Stimulated activated CD8-positive, alpha-beta memory T cell treated with anti-CD3 and anti-CD28 coated beads, Interleukin-4, amount 100 ng/mL, for 1 hour (primary cell): Measurements from ENCODE around the gene SLC1A6.
"Not testable (repeated sequence)": the region's sequence is repeated elsewhere in the genome, so short reads cannot be mapped to it uniquely, and the experiment has no call there.

ENCODE experiments used
- DNase-seq, 2 donors: peaks; one replicate each; pipeline ENCODE4 v3.0.0-alpha.2; 2020; ENCODE audit warnings: low read depth in 2 of 2, low spot score in 1 of 2

SLC1A6 gene

DNA sequence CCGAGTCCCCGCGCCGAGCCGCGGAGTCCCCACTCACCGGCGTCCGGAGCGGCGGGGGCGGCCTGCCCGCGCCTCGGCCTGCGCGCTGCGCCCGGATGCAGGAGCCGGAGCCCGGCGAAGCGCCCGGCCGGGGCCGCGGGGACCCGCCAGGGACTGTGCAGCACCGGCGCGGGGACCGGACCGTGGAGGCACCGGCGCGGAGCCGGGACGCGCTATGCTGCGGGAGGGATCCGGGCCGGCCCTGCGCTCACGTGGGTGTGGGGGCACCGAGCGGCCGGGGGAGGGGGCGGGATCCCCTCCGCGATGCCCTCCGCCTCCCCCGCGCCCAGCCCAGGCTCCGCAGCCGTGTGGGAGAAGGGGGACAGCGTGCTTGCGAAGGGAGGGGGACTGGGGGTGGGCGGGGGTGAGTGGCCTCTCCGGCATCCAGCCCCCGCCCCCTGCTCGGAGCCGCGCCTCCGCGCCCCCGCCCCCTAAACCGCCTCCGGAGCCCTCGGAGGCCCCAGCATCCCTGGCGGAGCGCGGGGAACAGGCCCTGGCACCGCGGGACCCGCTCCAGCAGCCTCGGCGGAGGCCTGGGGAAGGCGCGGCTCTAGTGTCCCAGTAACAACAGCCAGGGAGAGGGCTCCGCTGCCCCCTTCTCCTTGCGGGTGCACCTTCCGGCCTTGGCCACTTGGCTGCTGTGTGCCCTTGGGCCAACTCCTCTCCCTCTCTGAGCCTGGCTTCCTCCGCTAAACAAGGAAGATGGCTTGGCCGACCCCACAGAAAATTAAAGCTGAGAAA, at the start of gene SLC1A6:
SLC1A6 (minus strand) TSS at position 389 of the 780 bp plus-strand sequence. CDS start 6,954 bp downstream, outside the sequence.
- no peak for DNase-seq

DNA sequence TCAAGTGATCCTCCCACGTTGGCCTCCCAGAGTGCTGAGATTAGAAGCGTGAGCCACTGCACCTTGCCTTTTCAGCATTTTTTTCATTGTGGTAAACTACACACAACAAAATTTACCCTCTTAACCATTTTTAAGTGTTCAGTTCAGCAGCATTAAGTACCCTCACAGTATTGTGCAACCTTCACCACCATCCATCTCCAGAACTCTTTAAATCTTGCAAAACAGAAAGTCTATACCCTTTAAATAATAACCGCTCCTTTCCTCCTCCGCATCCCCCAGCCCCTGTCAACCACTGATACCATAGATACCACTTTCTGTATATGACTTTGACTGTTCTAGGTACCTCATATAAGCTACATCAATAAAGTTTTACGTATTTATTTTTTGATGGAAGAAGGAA, 48.8 kb upstream of the SLC1A6 start:
- no peak for DNase-seq

GRCh38 chr19:15025217-15025616, 45.6 kb upstream of the SLC1A6 start:
- DNase-seq: no peak

GRCh38 chr19:15022752-15023151, 43.1 kb upstream of the SLC1A6 start:
- DNase-seq: no peak

DNA sequence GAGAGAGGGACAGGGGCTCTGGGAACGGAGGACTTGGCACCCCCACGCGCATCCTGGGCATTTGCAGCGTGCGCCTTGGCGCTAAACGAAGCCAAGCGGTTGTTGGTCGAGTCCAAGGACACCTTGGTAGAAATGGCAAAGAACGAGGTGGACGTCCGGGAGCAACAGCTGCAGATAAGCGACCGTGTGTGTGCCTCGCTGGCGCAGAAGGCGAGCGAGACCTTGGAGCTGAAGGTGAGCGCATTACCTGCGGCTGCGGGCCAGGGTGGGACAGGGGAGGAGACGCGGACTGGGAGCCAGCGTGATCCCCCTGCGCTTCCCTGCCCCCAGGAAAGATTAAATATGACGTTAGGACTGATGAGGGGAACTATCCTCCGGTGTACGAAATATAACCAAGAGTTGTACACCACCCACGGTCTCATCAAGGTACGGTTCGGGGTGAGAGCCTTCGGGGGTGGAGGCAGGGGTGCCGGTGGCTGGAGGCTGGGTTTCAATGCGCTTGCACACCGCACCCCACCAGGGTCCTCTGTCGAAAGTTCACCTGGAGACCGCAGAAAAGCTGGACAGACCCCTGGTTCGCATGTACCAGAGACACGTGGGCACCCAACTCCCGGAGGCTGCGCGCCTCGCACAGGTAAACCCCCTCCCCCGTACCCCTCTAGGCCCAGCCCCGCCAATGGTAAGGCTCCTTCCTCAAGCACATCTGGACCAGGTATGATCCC, 41.8 kb upstream of the SLC1A6 start:
- no peak for DNase-seq

GRCh38 chr19:15018836-15019235, 39.2 kb upstream of the SLC1A6 start:
- DNase-seq: not testable (repeated sequence)

DNA sequence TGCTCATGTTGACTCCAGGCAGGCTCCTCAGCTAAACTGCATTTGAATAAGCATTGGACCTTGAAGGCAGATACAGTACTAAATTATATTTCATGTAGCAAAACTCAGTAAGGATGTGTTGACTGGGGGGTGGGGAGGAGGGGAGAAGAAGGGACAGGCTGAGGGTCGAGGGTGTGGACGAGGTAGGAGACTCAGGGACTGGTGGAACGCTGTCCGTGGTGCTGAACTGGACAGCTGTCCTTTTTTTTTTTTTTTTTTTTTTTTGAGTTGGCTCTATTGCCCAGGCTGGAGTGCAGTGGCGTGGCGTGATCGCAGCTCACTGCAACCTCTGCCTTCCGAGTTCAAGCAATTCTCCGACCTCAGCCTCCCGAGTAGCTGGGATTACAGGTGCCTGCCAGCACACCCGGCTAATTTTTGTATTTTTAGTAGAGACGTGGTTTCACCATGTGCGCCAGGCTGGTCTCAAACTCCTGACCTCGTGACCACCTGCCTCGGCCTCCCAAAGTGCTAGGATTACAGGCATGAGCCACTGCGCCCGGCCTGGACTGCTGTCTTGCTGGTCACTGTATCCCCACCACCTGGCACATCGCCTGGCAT, 36.4 kb upstream of the SLC1A6 start:
- DNase-seq: no peak

- no peak for DNase-seq
Measured at GRCh38 chr19:15014579-15014978, 34.9 kb upstream of the SLC1A6 start.

DNA sequence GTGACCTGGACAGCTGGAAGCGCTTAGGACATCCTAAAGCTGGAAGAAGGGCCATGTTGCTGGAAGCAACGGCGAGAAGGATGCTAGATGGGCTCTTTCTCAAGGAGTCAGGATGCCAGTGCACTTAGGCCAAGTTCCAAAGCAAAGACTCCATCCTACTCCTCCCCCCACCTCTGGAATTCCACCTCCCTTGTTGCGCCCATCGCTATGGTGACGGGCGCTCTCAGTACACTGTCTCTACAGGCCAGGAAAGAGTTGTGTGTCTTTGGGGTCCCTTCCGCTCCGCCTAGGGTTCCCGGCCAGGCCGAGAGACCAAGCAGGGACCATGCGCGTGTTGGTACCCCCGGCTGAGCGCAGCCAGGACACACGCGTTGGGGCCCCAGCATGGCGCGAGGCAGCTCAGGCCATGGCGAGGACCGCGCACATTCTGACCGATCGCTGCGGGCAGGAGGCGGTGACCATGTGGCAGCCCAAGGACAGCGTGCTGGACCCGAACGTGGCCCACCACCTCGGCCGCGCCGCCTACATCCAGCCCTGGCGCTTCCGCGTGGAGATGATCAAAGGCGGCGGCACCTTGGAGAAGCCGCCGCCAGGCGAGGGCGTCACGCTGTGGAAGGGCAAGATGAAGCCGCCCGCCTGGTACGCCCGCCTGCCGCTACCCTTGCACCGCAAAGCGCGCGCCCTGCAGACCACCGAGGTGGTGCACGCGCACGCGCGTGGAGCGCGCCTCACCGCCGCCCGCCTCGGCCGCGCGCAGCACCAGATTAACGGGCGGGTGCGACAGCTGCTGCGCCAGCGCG, 31.0 kb upstream of the SLC1A6 start:
- no peak for DNase-seq

GRCh38 chr19:15008308-15008707, 28.6 kb upstream of the SLC1A6 start:
- no peak for DNase-seq

DNA sequence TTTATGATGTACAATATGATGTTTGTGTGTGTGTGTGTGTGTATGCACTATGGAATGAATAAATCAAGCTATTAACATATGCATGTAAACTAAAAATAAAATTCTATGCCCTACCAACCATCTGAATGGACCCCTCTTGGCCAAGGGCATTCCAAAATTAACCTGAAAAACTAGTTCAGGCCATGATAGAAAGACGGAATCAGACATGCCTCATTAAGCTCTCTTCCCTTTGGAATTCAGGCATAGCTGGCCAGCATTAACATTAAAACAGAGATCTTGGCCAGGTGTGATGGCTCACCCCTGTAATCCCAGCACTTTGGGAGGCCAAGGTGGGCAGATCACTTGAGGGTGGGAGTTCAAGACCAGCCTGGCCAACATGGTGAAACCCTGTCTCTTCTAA, 18.3 kb upstream of the SLC1A6 start:
- no peak for DNase-seq

DNA sequence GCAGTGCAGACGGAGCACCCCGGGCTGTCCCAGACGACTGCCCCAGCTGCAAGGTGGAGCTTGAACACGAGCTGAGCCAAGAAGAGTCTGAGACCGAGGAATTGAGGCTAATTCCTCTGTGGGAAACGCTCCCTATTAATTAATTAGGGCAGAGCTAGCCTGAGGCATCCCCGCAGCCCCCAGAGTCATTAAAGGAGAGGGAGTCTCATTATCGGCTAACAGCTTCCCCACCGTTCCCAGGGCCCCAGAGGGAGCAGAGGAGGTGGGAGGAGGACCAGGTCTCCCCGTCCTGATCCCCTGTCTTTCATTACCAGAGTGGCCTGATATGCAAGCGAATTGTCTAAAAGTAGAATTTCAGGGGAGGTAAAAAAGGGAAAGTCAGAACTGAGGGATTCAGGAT, 13.1 kb upstream of the SLC1A6 start:
- no peak for DNase-seq

- DNase-seq: no peak
Measured at GRCh38 chr19:14985133-14985532, 5.5 kb upstream of the SLC1A6 start.

DNA sequence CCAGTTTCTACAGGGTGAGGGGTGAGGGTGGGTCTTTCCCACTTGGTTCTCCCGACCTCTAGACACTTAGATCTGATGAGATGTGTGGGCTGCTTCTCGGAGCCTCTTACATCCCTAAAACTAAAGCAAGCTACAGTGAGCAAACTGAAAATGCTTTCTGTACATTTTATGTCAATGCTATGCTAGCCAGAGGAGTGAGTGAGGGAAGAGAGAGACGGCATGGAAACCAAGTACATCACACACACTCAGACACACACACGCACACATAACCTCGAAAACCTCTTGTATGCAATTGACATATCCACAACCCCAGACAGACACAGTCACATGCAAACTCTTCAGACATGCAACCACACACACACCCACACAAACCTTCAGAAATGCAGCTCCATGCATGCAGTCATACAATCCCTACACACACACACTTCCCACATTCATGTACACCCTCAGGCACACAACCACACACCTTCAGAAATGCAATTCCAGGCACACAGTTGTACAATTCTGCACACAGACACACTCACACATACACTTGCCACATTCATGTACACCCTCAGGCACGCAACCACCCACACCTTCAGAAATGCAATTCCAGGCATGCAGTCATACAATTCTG, 1.4 kb downstream of the SLC1A6 start:
- DNase-seq: no peak

GRCh38 chr19:14977128-14977527, 2.5 kb downstream of the SLC1A6 start:
- no peak for DNase-seq

DNA sequence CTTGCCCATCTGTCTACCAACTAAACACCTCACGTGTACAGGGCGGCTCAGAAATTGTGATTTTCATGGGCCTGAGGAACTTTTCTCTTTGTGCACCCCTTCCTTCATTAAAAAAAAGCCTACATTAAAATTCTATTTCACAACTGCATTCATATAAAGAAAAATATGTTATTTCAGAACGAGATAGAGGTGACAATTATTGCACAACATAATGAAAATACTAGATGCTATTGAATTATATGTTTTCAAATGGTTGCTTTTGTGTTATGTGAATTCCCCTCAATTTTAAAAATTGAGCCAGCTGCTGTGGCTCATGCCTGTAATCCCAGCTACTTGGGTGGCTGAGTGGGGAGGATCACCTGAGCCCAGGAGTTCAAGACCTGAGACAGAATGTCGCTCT, 5.2 kb downstream of the SLC1A6 start:
- no peak for DNase-seq

DNA sequence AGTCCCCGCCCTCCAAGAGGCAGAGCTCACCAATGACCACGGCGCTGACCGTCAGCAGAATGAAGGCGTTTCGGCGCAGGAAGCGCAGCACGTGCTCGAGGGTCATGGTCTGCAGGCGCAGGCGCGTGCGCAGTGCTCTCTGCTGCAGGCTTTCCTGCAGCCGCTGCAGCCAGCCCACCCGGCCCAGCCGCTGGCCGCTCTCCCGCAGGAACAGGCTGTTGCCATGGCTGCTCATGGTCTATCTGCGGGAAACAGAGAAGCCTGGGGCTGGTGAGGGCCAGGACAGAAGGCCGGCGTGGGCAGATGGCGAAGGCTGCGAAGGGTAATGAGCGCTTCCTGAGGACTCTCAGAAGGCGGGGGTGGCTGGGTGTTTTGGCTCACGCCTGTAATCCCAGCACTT, 7.0 kb downstream of the SLC1A6 start:
- no peak for DNase-seq

GRCh38 chr19:14971474-14971873, 8.2 kb downstream of the SLC1A6 start:
- DNase-seq: no peak

DNA sequence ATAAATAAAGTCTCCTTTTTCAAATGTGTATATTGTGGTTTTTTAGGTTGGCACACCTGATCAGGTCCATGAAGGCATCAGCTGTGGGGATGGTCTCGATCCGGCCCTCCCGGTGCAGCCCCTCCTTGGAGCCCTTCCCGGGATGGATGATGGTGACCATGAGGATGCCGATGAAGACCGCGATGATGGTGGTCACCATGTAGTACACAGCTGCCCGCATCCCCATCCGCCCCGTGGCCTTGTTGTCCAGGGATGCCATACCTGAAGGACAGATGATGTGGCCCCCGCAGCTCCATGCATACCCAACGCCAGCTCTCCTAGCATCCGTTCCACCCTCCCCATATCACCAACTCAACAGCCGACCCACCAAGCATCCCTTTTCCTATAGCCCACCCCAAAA, 11.4 kb downstream of the SLC1A6 start:
- no peak for DNase-seq

- no peak for DNase-seq
Measured at GRCh38 chr19:14961956-14962685, 17.5 kb downstream of the SLC1A6 start.
